HFFc6 (cell line): Measurements from ENCODE around the gene SPSB2. TPM values are rescaled to one million over a fixed set of nuclear protein-coding genes. Genes with fewer than 3 reads are reported as not detected.

ENCODE experiments used
- DNase-seq: peaks from one replicate; pipeline ENCODE4 v3.0.0-alpha.2; 2018
- H3K27ac Mint-ChIP-seq: 2 replicates; pipeline ENCODE4 v1.8.0; 2020; ENCODE audit warnings: mild to moderate bottlenecking, mixed read lengths
- H3K27me3 Mint-ChIP-seq: 2 replicates; pipeline ENCODE4 v1.8.0; 2021; ENCODE audit warnings: mild to moderate bottlenecking, moderate library complexity, mixed read lengths; ENCODE audit not compliant: insufficient read depth
- H3K36me3 Mint-ChIP-seq: 2 replicates; pipeline ENCODE4 v1.8.0; 2021; ENCODE audit warnings: low read depth, mixed read lengths
- H3K4me1 Mint-ChIP-seq: 2 replicates; pipeline ENCODE4 v1.8.0; 2020; ENCODE audit warnings: low read depth, mixed read lengths
- H3K4me3 Mint-ChIP-seq: 2 replicates; pipeline ENCODE4 v1.8.0; 2020; ENCODE audit warnings: mild to moderate bottlenecking, moderate library complexity, mixed read lengths
- H3K9me3 Mint-ChIP-seq: 2 replicates; pipeline ENCODE4 v1.8.0; 2020; ENCODE audit warnings: mild to moderate bottlenecking, mixed read lengths
- total RNA-seq, 6 experiments: library from RNA; stranded (reverse); fragmentation: NEBNext Ultra II Directional; extraction: Animal tissue kit (Norgen Biotek cat#: 25700); gene quantifications; 2 replicates in 1 of 6; 3 replicates in 5 of 6; pipeline ENCODE4 v1.2.3, GENCODE V29; 2021
- TF ChIP-seq, protein P1 (sequence below): fragments of 200-600 bp; sonication (generic); IDR thresholded peaks from 2 replicates; pipeline ENCODE4 v1.5.0; 2021; ENCODE audit warnings: antibody characterized with exemption, mild to moderate bottlenecking

SPSB2 gene
- total RNA-seq, 6 experiments from 2014 or later, result 12.1 to 13.9 (median 13.0) TPM

DNA sequence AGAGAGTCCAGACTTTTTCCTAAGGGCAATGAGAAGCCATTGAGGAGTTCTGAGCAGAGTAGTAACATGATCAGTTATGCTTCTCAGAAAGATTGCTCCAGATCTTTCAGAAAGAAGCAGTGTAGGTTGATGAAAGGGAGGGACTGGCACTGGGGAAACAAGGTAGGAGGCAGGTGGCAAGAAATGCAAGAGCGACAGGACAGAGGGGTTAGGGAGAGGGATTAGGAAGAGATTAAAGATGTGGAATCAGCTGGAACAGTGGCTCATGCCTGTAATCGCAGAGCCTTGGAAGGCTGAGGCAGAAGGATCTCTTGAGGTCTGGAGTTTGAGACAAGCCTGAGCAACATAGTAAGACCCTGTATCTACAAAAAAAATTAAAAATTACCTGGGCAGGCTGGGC lies 25.4 kb downstream of the SPSB2 start:
- DNase-seq, result no peak
- TF ChIP-seq, protein P1, sequence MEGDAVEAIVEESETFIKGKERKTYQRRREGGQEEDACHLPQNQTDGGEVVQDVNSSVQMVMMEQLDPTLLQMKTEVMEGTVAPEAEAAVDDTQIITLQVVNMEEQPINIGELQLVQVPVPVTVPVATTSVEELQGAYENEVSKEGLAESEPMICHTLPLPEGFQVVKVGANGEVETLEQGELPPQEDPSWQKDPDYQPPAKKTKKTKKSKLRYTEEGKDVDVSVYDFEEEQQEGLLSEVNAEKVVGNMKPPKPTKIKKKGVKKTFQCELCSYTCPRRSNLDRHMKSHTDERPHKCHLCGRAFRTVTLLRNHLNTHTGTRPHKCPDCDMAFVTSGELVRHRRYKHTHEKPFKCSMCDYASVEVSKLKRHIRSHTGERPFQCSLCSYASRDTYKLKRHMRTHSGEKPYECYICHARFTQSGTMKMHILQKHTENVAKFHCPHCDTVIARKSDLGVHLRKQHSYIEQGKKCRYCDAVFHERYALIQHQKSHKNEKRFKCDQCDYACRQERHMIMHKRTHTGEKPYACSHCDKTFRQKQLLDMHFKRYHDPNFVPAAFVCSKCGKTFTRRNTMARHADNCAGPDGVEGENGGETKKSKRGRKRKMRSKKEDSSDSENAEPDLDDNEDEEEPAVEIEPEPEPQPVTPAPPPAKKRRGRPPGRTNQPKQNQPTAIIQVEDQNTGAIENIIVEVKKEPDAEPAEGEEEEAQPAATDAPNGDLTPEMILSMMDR, result no peak
- H3K27ac Mint-ChIP-seq, result peak overlapping the region; percentile 9; the same call in 1 of the 2 replicates
- H3K9me3 Mint-ChIP-seq, result no peaks in the 10 kb centered on the region
- H3K4me1 Mint-ChIP-seq, result peaks cover 19% of the 10 kb centered on the region
- H3K36me3 Mint-ChIP-seq, result peaks cover 33% of the 10 kb centered on the region
- no peak overlapping the region for H3K4me3 Mint-ChIP-seq
- peaks cover 11% of the 10 kb centered on the region for H3K27me3 Mint-ChIP-seq

DNA sequence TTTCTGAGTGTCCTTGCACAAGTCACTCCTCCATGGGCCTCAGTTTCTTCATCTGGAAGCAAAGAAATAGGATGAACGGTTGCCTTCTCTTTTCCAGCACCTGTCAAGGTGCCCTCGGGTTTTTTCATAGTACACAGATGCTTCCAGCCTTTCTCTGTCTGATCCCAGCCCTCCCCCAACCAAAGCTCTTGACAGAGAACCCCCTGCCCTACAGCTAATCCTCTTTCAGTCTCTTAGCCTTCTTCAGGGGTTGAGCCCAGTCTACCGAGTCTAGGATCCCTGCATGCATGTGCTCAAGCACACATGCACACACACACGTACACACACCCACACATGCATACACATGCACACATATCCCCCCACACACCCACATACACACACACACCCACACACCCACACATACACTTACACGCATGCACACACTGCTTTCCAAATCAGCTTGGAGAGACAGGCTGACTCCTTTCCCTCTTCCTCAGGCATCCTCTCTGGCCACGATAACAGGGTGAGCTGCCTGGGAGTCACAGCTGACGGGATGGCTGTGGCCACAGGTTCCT lies 26.7 kb downstream of the SPSB2 start:
- Mint-ChIP-seq H3K9me3 (no peaks in the 10 kb centered on the region), H3K36me3 (peaks cover 33% of the 10 kb centered on the region), H3K4me1 (peaks cover 19% of the 10 kb centered on the region), H3K27ac (no peak overlapping the region), H3K4me3 (no peak overlapping the region), H3K27me3 (peaks cover 5% of the 10 kb centered on the region)
- TF ChIP-seq, protein P1, result no peak
- no peak for DNase-seq

DNA sequence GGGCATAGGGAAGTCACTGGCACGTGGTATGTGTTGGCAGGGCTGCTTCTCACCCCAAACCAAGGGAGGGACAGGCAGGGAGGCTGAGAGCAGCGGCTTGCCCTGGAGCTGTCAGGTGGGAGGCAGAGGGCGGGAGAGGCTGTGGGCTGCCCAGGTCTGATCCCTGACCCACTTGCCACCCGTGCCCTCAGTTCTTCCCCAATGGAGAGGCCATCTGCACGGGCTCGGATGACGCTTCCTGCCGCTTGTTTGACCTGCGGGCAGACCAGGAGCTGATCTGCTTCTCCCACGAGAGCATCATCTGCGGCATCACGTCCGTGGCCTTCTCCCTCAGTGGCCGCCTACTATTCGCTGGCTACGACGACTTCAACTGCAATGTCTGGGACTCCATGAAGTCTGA lies 27.7 kb downstream of the SPSB2 start:
- peaks cover 30% of the 10 kb centered on the region for H3K36me3 Mint-ChIP-seq
- H3K4me3 Mint-ChIP-seq, result no peak overlapping the region
- no peaks in the 10 kb centered on the region for H3K9me3 Mint-ChIP-seq
- no peak overlapping the region for H3K27ac Mint-ChIP-seq
- TF ChIP-seq, protein P1, result no peak
- peaks cover 2% of the 10 kb centered on the region; the same call in 1 of the 2 replicates for H3K27me3 Mint-ChIP-seq
- DNase-seq, result no peak
- H3K4me1 Mint-ChIP-seq, result peaks cover 15% of the 10 kb centered on the region

DNA sequence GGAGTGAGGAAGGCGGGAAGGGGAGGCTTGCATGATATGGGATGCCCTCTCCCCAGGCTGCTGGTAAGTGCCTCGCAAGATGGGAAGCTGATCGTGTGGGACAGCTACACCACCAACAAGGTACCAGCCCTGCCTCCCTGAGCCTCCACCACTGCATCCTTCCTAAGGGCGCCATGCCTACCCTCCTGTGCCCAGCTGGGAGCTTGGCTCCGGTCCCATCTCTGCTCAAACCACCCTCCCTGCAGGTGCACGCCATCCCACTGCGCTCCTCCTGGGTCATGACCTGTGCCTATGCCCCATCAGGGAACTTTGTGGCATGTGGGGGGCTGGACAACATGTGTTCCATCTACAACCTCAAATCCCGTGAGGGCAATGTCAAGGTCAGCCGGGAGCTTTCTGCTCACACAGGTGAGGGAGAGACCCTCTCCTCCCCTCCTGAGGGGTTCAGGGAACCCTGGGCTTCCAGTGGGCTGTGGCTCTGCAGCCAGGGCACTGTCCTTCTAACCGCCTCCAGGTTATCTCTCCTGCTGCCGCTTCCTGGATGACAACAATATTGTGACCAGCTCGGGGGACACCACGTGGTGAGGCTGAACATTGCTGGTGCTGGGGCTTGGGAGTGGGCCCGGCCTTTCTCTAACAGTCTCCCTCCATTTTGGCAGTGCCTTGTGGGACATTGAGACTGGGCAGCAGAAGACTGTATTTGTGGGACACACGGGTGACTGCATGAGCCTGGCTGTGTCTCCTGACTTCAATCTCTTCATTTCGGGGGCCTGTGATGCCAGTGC lies 29.8 kb downstream of the SPSB2 start:
- Mint-ChIP-seq H3K4me1 (no peaks in the 10 kb centered on the region; the same call in 1 of the 2 replicates), H3K4me3 (no peak overlapping the region), H3K27me3 (peaks cover 4% of the 10 kb centered on the region; the same call in 1 of the 2 replicates), H3K36me3 (peaks cover 17% of the 10 kb centered on the region), H3K27ac (no peak overlapping the region), H3K9me3 (no peaks in the 10 kb centered on the region)
- TF ChIP-seq, protein P1, result no peak; the same call in 1 of the 2 replicates
- no peak for DNase-seq

DNA sequence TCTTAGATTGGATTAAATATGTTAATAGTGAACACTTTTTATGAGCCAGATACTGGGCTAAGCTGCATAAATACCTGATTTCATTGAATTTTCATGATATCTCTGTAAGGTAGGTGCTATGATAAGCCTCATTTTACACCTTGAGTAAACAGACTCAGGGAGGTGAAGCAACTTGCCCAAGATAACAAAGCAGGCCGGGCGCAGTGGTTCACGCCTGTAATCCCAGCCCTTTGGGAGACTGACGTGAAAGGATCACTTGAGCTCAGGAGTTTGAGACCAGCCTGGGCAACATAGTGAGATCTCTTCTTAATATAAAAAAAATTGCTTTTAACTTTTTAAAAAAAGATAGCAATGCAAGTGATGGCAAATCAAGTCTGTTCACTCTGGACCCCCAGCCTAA lies 31.0 kb downstream of the SPSB2 start:
- DNase-seq, result no peak
- Mint-ChIP-seq H3K36me3 (peaks cover 17% of the 10 kb centered on the region), H3K27me3 (peaks cover 4% of the 10 kb centered on the region; the same call in 1 of the 2 replicates), H3K4me3 (no peak overlapping the region), H3K27ac (no peak overlapping the region), H3K4me1 (no peaks in the 10 kb centered on the region), H3K9me3 (no peaks in the 10 kb centered on the region)
- TF ChIP-seq, protein P1, result no peak
